CD14-positive monocyte (primary cell): ENCODE results near the gene RSRP1. TPM values are rescaled to one million over a fixed set of nuclear protein-coding genes. Genes with fewer than 3 reads are reported as not detected.

Source experiments
- DNase-seq, 3 donors: peaks; one replicate each; pipeline ENCODE4 v3.0.0-alpha.2; 2011 to 2022
- H2AFZ ChIP-seq: 2 replicates; pipeline ENCODE4 v1.6.0; 2012; ENCODE audit warnings: mild to moderate bottlenecking, low read depth, low read length, inconsistent platforms; ENCODE audit not compliant: insufficient read depth, poor library complexity, severe bottlenecking
- H3K27ac ChIP-seq, 2 donors: 1 replicate in 1 of 2; 2 replicates in 1 of 2; pipeline ENCODE4 v1.5.1; 2012 to 2013; ENCODE audit warnings: low read length in 2 of 2, control low read depth in 1 of 2, inconsistent platforms in 1 of 2, low read depth in 1 of 2, mild to moderate bottlenecking in 1 of 2
- H3K27me3 ChIP-seq, 2 donors: one replicate each; pipeline versions ENCODE4 v1.6.0 to v1.6.1; 2011 to 2013; ENCODE audit warnings: low read length in 2 of 2; ENCODE audit not compliant: control insufficient read depth in 2 of 2, insufficient read depth in 2 of 2
- H3K36me3 ChIP-seq, 2 donors: replicated peaks in 1 of 2; 1 replicate in 1 of 2; 2 replicates in 1 of 2; pipeline versions ENCODE4 v1.5.1 to v1.6.1; 2012 to 2013; ENCODE audit warnings: low read length in 2 of 2, control low read depth in 1 of 2, inconsistent platforms in 1 of 2, mild to moderate bottlenecking in 1 of 2; ENCODE audit not compliant: insufficient read depth in 2 of 2, control insufficient read depth in 1 of 2
- H3K4me1 ChIP-seq, 2 donors: 1 replicate in 1 of 2; 2 replicates in 1 of 2; pipeline versions ENCODE4 v1.5.1 to v1.6.1; 2012 to 2013; ENCODE audit warnings: low read length in 2 of 2, control low read depth in 1 of 2, inconsistent platforms in 1 of 2, mild to moderate bottlenecking in 1 of 2, moderate library complexity in 1 of 2; ENCODE audit not compliant: insufficient read depth in 2 of 2, control insufficient read depth in 1 of 2
- H3K4me2 ChIP-seq: replicated peaks from 2 replicates; pipeline ENCODE3; 2012; ENCODE audit warnings: low read length, moderate library complexity, mild to moderate bottlenecking; ENCODE audit not compliant: poor library complexity, severe bottlenecking; ENCODE audit errors: extremely low read depth
- H3K4me3 ChIP-seq, 3 experiments: fragments of 200-600 bp in 1 of 3; sonication (generic) in 1 of 3; replicated peaks in 1 of 3; 1 replicate in 2 of 3; 2 replicates in 1 of 3; pipeline ENCODE4 v1.5.1; 2011 to 2013; ENCODE audit warnings: low read length in 3 of 3, mild to moderate bottlenecking in 3 of 3, control low read depth in 2 of 3, low read depth in 2 of 3, inconsistent platforms in 1 of 3, moderate library complexity in 1 of 3
- H3K79me2 ChIP-seq: 2 replicates; pipeline ENCODE4 v1.6.0; 2012; ENCODE audit warnings: mild to moderate bottlenecking, control low read depth, inconsistent platforms, low read length, moderate library complexity; ENCODE audit not compliant: insufficient read depth
- H3K9ac ChIP-seq: 2 replicates; pipeline ENCODE4 v1.6.0; 2017; ENCODE audit warnings: low read length, mild to moderate bottlenecking; ENCODE audit not compliant: insufficient read depth, poor library complexity, severe bottlenecking
- H3K9me3 ChIP-seq, 2 donors: replicated peaks in 1 of 2; 1 replicate in 1 of 2; 2 replicates in 1 of 2; pipeline versions ENCODE4 v1.5.1 to v1.6.1; 2012 to 2013; ENCODE audit warnings: low read length in 2 of 2, control low read depth in 1 of 2; ENCODE audit not compliant: control insufficient read depth in 1 of 2, insufficient read depth in 1 of 2
- H4K20me1 ChIP-seq: 2 replicates; pipeline ENCODE4 v1.6.0; 2012; ENCODE audit warnings: mild to moderate bottlenecking, low read length, control low read depth, moderate library complexity; ENCODE audit not compliant: insufficient read depth
- H3K27ac Mint-ChIP-seq, 7 donors: one replicate each; pipeline ENCODE4 v1.8.0; 2020; ENCODE audit warnings: mild to moderate bottlenecking in 7 of 7, mixed read lengths in 7 of 7, moderate library complexity in 6 of 7, inconsistent platforms in 2 of 7
- H3K27me3 Mint-ChIP-seq, 3 donors: one replicate each; pipeline ENCODE4 v1.8.0; 2021 to 2022; ENCODE audit warnings: low read depth in 3 of 3, mild to moderate bottlenecking in 3 of 3, mixed read lengths in 3 of 3, moderate library complexity in 3 of 3, inconsistent platforms in 1 of 3
- H3K36me3 Mint-ChIP-seq, 2 donors: one replicate each; pipeline ENCODE4 v1.8.0; 2020; ENCODE audit warnings: mixed read lengths in 2 of 2, inconsistent platforms in 1 of 2, mild to moderate bottlenecking in 1 of 2
- H3K4me1 Mint-ChIP-seq: one replicate; pipeline ENCODE4 v1.8.0; 2020; ENCODE audit warnings: mild to moderate bottlenecking, mixed read lengths
- H3K4me3 Mint-ChIP-seq, 2 donors: one replicate each; pipeline ENCODE4 v1.8.0; 2020; ENCODE audit warnings: mild to moderate bottlenecking in 2 of 2, mixed read lengths in 2 of 2, moderate library complexity in 1 of 2
- H3K9me3 Mint-ChIP-seq, 7 donors: one replicate each; pipeline ENCODE4 v1.8.0; 2020 to 2022; ENCODE audit warnings: mixed read lengths in 7 of 7, mild to moderate bottlenecking in 6 of 7, moderate library complexity in 6 of 7, inconsistent platforms in 2 of 7
- WGBS: methylation state at CpG from one replicate; pipeline ENCODE4 v1.1.5; 2013; ENCODE audit warnings: missing lambda C conversion rate; ENCODE audit not compliant: insufficient coverage; 5-methylcytosine and 5-hydroxymethylcytosine counted together
- intact Hi-C, 2 donors: fragments of 100-400 bp; cut with micrococcal nuclease; formaldehyde crosslinking; loops; one replicate each; pipeline versions ENCODE4 v1.15.0 to v1.15.1; 2023
- polyA plus RNA-seq, 3 donors: library from polyadenylated mRNA; depleted of rRNA in 1 of 3; unstranded in 2 of 3; stranded (reverse) in 1 of 3; fragments of 300-500 nt in 2 of 3; fragments of >200 nt in 1 of 3; fragmentation: Illumina TruSeq in 2 of 3; gene quantifications; 1 replicate in 2 of 3; 2 replicates in 1 of 3; pipeline ENCODE4 v1.2.3, GENCODE V29; 2012 to 2021
- TF ChIP-seq, protein P1 (sequence below): fragments of 200-600 bp; IDR thresholded peaks from one replicate; pipeline ENCODE4 v1.8.0; 2022; ENCODE audit warnings: antibody characterized with exemption, mild to moderate bottlenecking

The RSRP1 gene
- polyA plus RNA-seq, 3 donors, result 23.6 to 272 (median 30.2) TPM

DNA sequence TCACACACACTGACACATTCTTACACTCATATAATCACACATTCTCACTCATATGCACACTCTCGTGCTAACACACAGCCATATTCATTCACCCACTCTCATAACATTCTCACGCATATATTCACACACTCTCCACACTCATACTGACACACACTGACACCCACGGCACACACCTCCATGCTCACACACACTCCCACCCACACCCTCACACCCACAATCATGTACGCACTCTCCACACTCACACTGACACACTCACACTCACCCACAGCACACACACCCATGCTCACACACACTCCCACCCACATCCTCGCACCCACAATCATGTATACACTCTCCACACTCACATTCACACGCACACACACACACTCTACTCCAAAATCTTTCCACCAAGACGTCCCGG, 53.2 kb downstream of the RSRP1 start:
- no peak overlapping the region for H3K4me3 Mint-ChIP-seq
- no peaks in the 10 kb centered on the region for H4K20me1 ChIP-seq
- no peak overlapping the region for H3K27ac Mint-ChIP-seq

DNA sequence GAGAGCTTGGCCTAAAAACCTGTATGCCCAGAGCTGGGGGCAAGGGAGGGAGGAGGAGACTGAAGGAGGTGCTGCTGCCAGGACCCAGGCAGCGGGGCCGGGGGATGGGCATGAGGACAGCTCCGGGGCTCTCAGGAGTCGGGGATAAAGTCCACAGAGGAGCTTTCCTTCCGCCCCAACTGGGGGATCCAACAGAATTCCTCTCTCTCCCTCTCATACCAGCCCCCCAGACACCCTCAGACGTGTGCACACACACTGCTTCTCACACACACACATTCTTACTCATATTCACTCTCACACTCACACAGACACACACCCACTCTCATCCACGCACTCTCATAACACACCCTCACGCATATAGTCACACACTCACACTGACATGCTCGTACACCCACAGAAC, 54.0 kb downstream of the RSRP1 start:
- no peak overlapping the region for H3K9ac ChIP-seq
- no peaks in the 10 kb centered on the region for H3K79me2 ChIP-seq
- WGBS, result 92% methylated on average over 7 of the region's 9 CpGs

More for the DNA sequence above, 53.2 kb downstream of the RSRP1 start:
- H3K27me3 ChIP-seq, result no peaks in the 10 kb centered on the region
- Mint-ChIP-seq H3K9me3 (no peaks in the 10 kb centered on the region), H3K27me3 (peaks cover 5 to 9% (median 7%) of the 10 kb centered on the region in 3 donors), H3K4me1 (peaks cover 9% of the 10 kb centered on the region), H3K36me3 (no peaks in the 10 kb centered on the region)
- H3K27ac ChIP-seq, result no peak overlapping the region
- no peaks in the 10 kb centered on the region for H3K79me2 ChIP-seq
- H2AFZ ChIP-seq, result no peak overlapping the region
- H3K4me1 ChIP-seq, result no peaks in the 10 kb centered on the region
- H3K4me2 ChIP-seq, result no peak overlapping the region
- TF ChIP-seq, protein P1, sequence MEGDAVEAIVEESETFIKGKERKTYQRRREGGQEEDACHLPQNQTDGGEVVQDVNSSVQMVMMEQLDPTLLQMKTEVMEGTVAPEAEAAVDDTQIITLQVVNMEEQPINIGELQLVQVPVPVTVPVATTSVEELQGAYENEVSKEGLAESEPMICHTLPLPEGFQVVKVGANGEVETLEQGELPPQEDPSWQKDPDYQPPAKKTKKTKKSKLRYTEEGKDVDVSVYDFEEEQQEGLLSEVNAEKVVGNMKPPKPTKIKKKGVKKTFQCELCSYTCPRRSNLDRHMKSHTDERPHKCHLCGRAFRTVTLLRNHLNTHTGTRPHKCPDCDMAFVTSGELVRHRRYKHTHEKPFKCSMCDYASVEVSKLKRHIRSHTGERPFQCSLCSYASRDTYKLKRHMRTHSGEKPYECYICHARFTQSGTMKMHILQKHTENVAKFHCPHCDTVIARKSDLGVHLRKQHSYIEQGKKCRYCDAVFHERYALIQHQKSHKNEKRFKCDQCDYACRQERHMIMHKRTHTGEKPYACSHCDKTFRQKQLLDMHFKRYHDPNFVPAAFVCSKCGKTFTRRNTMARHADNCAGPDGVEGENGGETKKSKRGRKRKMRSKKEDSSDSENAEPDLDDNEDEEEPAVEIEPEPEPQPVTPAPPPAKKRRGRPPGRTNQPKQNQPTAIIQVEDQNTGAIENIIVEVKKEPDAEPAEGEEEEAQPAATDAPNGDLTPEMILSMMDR, result no peak
- DNase-seq, result no peak
- no peaks in the 10 kb centered on the region for H3K36me3 ChIP-seq
- H3K4me3 ChIP-seq, result no peak overlapping the region
- H3K9ac ChIP-seq, result no peak overlapping the region
- 97% methylated on average over 8 of the region's 8 CpGs for WGBS
- intact Hi-C loops, result no loop called here
- H3K9me3 ChIP-seq, result no peaks in the 10 kb centered on the region

More for the DNA sequence above, 54.0 kb downstream of the RSRP1 start:
- Mint-ChIP-seq H3K4me1 (peaks cover 5% of the 10 kb centered on the region), H3K27ac (no peak overlapping the region), H3K36me3 (no peaks in the 10 kb centered on the region), H3K9me3 (no peaks in the 10 kb centered on the region), H3K27me3 (peaks cover 4 to 6% (median 5%) of the 10 kb centered on the region in 3 donors), H3K4me3 (no peak overlapping the region)
- no peaks in the 10 kb centered on the region for H3K9me3 ChIP-seq
- no peaks in the 10 kb centered on the region for H4K20me1 ChIP-seq
- TF ChIP-seq, protein P1, result no peak
- no peaks in the 10 kb centered on the region for H3K36me3 ChIP-seq
- H3K4me1 ChIP-seq, result no peaks in the 10 kb centered on the region
- intact Hi-C loops, result no loop called here
- H3K4me3 ChIP-seq, result no peak overlapping the region
- no peak overlapping the region for H3K4me2 ChIP-seq
- H2AFZ ChIP-seq, result no peak overlapping the region
- DNase-seq, result no peak
- H3K27ac ChIP-seq, result no peak overlapping the region
- no peaks in the 10 kb centered on the region for H3K27me3 ChIP-seq

Other genes with a start within 250 kb of the RSRP1 start
- gene SYF2, start 15.0 kb downstream of the RSRP1 start, polyA plus RNA-seq, result 10 to 100 TPM; 32.0 to 52.9 (median 45.1) TPM
- gene RHD, start 25.1 kb upstream of the RSRP1 start, polyA plus RNA-seq, result under 1 TPM in 1 of 3 donors, not detected in 2; 0.53 TPM
- gene TMEM50A, start 90.9 kb upstream of the RSRP1 start, polyA plus RNA-seq, result 100 to 1,000 TPM in 2 of 3 donors, 10 to 100 TPM in 1; 61.1 to 305 (median 277) TPM
- gene RHCE, start 173.4 kb upstream of the RSRP1 start, polyA plus RNA-seq, result under 1 TPM in 1 of 3 donors, not detected in 2; 0.47 TPM
- 1 to 10 TPM; 2.6 to 4.1 (median 3.9) TPM for gene MACO1, start 183.4 kb upstream of the RSRP1 start, polyA plus RNA-seq